ENCODE results near the gene SCRN1. TPM values are rescaled to one million over a fixed set of nuclear protein-coding genes. Genes with fewer than 3 reads are reported as not detected.

The SCRN1 gene
- total and polyA plus RNA-seq, 2 of the 13 experiments (the other 11 are each of a cell fraction or from before 2014, with no cell fraction given) = 43.2 to 49.8 TPM

- TF ChIP-seq KAT2B (IDR thresholded peaks at IDR 0.05; ENCODE audit: borderline replicate concordance, low read depth, low read length) (no peak), DDIT3 (CRISPR knock-in tag; IDR thresholded peaks at IDR 0.05) (no peak), NFIC (IDR thresholded peaks at IDR 0.05; ENCODE audit: low read length) (no peak), RORA (CRISPR knock-in tag; IDR thresholded peaks at IDR 0.05) (no peak), ZMYM2 (CRISPR knock-in tag; IDR thresholded peaks at IDR 0.05) (no peak), ZNF382 (CRISPR knock-in tag; IDR thresholded peaks at IDR 0.05; ENCODE audit: borderline replicate concordance) (no peak), ZNF510 (CRISPR knock-in tag; IDR thresholded peaks at IDR 0.05; ENCODE audit: low read depth) (no peak), GLMP (CRISPR knock-in tag; IDR thresholded peaks at IDR 0.05; ENCODE audit: borderline replicate concordance) (no peak), KDM5B (CRISPR knock-in tag; IDR thresholded peaks at IDR 0.05; ENCODE audit: borderline replicate concordance) (no peak), KAT8 (CRISPR knock-in tag; IDR thresholded peaks at IDR 0.05) (no peak), ZNF646 (CRISPR knock-in tag; IDR thresholded peaks at IDR 0.05) (no peak)
Measured at GRCh38 chr7:29881724-29882123, 107.9 kb downstream of the SCRN1 start (continued).

Data from HepG2 (cell line).